ENCODE measurements around the gene LRP3. TPM values are rescaled to one million over a fixed set of nuclear protein-coding genes. Genes with fewer than 3 reads are reported as not detected.

Gene LRP3
- total and polyA plus RNA-seq, 9 donors, result 1.2 to 138 (median 82.7) TPM

- intact Hi-C loops (cut with DNase I), result loop anchor here in 2 of 4 donors (10.0 kb wide), 2 partner anchors 59 to 229 kb away; partner anchors contain the start of genes CEP89 (in 1 of the 2) and FAAP24 (in 1 of the 2)
- Histone ChIP-seq H3K27me3 (no peaks in the 10 kb centered on the region), H3K4me1 (ENCODE audit: insufficient read depth) (no peaks in the 10 kb centered on the region), H3K27ac (no peak overlapping the region), H3K9me3 (no peaks in the 10 kb centered on the region), H3K4me3 (no peak overlapping the region), H3K36me3 (no peaks in the 10 kb centered on the region)
- 53 to 66% (median 64%) methylated on average over 6 of the region's 6 CpGs for WGBS, 3 donors
- TF ChIP-seq, protein P1, sequence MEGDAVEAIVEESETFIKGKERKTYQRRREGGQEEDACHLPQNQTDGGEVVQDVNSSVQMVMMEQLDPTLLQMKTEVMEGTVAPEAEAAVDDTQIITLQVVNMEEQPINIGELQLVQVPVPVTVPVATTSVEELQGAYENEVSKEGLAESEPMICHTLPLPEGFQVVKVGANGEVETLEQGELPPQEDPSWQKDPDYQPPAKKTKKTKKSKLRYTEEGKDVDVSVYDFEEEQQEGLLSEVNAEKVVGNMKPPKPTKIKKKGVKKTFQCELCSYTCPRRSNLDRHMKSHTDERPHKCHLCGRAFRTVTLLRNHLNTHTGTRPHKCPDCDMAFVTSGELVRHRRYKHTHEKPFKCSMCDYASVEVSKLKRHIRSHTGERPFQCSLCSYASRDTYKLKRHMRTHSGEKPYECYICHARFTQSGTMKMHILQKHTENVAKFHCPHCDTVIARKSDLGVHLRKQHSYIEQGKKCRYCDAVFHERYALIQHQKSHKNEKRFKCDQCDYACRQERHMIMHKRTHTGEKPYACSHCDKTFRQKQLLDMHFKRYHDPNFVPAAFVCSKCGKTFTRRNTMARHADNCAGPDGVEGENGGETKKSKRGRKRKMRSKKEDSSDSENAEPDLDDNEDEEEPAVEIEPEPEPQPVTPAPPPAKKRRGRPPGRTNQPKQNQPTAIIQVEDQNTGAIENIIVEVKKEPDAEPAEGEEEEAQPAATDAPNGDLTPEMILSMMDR (IDR thresholded peaks at IDR 0.05), result no peak
- TF ChIP-seq POLR2A (IDR thresholded peaks at IDR 0.05), result no peak
- TF ChIP-seq EP300 (IDR thresholded peaks at IDR 0.05), result no peak
- no peak for DNase-seq
Measured at GRCh38 chr19:33203529-33203928, 9.4 kb downstream of the LRP3 start.

DNA sequence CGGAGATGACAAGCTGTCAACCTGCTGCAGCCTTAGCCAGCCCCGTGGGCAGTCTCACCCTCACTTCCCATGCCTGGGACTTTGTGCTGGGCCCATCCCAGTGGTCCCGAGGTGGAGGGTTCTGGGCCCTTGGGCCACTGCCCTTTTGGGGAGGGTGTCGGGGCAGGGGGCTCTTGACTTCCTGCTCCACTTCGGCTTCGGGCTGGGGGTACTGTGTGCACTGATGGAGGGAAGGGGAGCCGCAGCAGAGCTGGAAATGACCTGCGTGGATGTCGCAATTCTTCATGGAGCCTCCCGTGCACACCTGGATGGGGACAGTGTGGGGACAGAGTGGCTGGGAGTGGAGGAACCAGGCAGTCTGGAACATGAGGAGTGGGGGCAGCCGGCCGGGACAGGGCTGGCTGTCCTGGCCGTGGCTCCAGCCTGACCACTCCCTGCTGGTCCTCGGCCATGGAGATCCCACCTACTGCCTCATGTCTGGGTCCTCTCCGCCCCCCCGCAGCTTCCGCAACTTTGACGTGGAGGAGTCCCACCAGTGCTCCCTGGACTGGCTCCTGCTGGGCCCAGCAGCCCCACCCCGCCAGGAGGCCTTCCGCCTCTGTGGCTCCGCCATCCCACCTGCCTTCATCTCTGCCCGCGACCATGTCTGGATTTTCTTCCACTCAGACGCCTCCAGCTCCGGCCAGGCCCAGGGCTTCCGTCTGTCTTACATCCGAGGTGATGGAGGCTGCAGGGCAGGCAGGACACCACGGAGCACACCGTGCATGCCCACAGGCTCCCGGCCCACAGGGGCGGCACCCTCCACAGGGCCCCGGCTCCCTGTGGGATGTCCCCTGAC lies 10.2 kb downstream of the LRP3 start:
- H3K4me1 ChIP-seq (ENCODE audit: insufficient read depth), result no peaks in the 10 kb centered on the region
- DNase-seq, result no peak
- no peak overlapping the region for H3K4me3 ChIP-seq
- intact Hi-C loops (cut with DNase I), result loop anchor here in 2 of 4 donors (10.0 kb wide), 2 partner anchors 60 to 230 kb away; partner anchors contain the start of genes CEP89 (in 1 of the 2) and FAAP24 (in 1 of the 2)
- no peaks in the 10 kb centered on the region for H3K36me3 ChIP-seq
- TF ChIP-seq POLR2A (IDR thresholded peaks at IDR 0.05), result no peak
- no peak for TF ChIP-seq EP300 (IDR thresholded peaks at IDR 0.05)
- TF ChIP-seq, protein P1 (IDR thresholded peaks at IDR 0.05), result no peak
- no peaks in the 10 kb centered on the region for H3K27me3 ChIP-seq
- no peak overlapping the region for H3K27ac ChIP-seq
- no peaks in the 10 kb centered on the region for H3K9me3 ChIP-seq
- WGBS, 3 donors, result 82 to 86% (median 83%) methylated on average over 32 of the region's 32 CpGs

GRCh38 chr19:33205110-33205509 lies 11.0 kb downstream of the LRP3 start:
- Histone ChIP-seq H3K4me3 (no peak overlapping the region), H3K4me1 (ENCODE audit: insufficient read depth) (no peaks in the 10 kb centered on the region), H3K27ac (no peak overlapping the region), H3K9me3 (no peaks in the 10 kb centered on the region), H3K27me3 (no peaks in the 10 kb centered on the region), H3K36me3 (no peaks in the 10 kb centered on the region)
- DNase-seq, result no peak
- 91 to 92% (median 92%) methylated on average over 27 of the region's 27 CpGs for WGBS, 3 donors
- intact Hi-C loops (cut with DNase I), result loop anchor here in 2 of 4 donors (10.0 kb wide), 2 partner anchors 60 to 230 kb away; partner anchors contain the start of genes CEP89 (in 1 of the 2) and FAAP24 (in 1 of the 2)
- TF ChIP-seq, protein P1 (IDR thresholded peaks at IDR 0.05), result no peak
- TF ChIP-seq POLR2A (IDR thresholded peaks at IDR 0.05), result no peak

GRCh38 chr19:33205531-33206260 lies 11.6 kb downstream of the LRP3 start:
- Histone ChIP-seq H3K4me3 (no peak overlapping the region), H3K9me3 (no peaks in the 10 kb centered on the region), H3K4me1 (ENCODE audit: insufficient read depth) (no peaks in the 10 kb centered on the region), H3K27ac (no peak overlapping the region), H3K36me3 (no peaks in the 10 kb centered on the region), H3K27me3 (no peaks in the 10 kb centered on the region)
- intact Hi-C loops (cut with DNase I), result loop anchor here in 2 of 4 donors (10.0 kb wide), 2 partner anchors 61 to 231 kb away; partner anchors contain the start of genes CEP89 (in 1 of the 2) and FAAP24 (in 1 of the 2)
- TF ChIP-seq EP300 (IDR thresholded peaks at IDR 0.05) (no peak), POLR2A (IDR thresholded peaks at IDR 0.05) (no peak)
- TF ChIP-seq, protein P1 (IDR thresholded peaks at IDR 0.05), result no peak
- 91 to 92% (median 92%) methylated on average over 55 to 64 of the region's 64 CpGs for WGBS, 3 donors
- no peak for DNase-seq

Measured in ovary (tissue), 9 donors.